HUES48 (cell line): ENCODE data around the gene KLHL3.

Experiments used
- H3K27ac ChIP-seq: one replicate; pipeline ENCODE4 v1.7.0; 2013; ENCODE audit warnings: low read depth, low read length, inconsistent platforms
- H3K27me3 ChIP-seq: 2 replicates; pipeline ENCODE4 v1.6.1; 2013; ENCODE audit warnings: mild to moderate bottlenecking, low read length; ENCODE audit not compliant: control insufficient read depth, insufficient read depth
- H3K36me3 ChIP-seq: 2 replicates; pipeline ENCODE4 v1.6.1; 2013; ENCODE audit warnings: low read length; ENCODE audit not compliant: control insufficient read depth, insufficient read depth
- H3K4me1 ChIP-seq: 2 replicates; pipeline ENCODE4 v1.6.1; 2013; ENCODE audit warnings: mild to moderate bottlenecking, low read length; ENCODE audit not compliant: control insufficient read depth, insufficient read depth
- H3K4me3 ChIP-seq: 2 replicates; pipeline ENCODE4 v1.5.1; 2013; ENCODE audit warnings: mild to moderate bottlenecking, low read depth, low read length
- H3K9ac ChIP-seq: 2 replicates; pipeline ENCODE4 v1.6.1; 2013; ENCODE audit warnings: mild to moderate bottlenecking, low read depth, low read length, moderate library complexity
- H3K9me3 ChIP-seq: 2 replicates; pipeline ENCODE4 v1.6.1; 2013; ENCODE audit warnings: low read length; ENCODE audit not compliant: control insufficient read depth, insufficient read depth

KLHL3 gene

GRCh38 chr5:137708062-137708461 is 27.8 kb downstream of the KLHL3 start:
- Histone ChIP-seq H3K27me3 (no peaks in the 10 kb centered on the region), H3K27ac (no peak overlapping the region), H3K4me1 (no peaks in the 10 kb centered on the region), H3K9me3 (0 out of 2 replicates have a peak, but pooled peaks cover 2% of the 10 kb centered on the region), H3K9ac (no peak overlapping the region), H3K36me3 (peaks cover 11% of the 10 kb centered on the region), H3K4me3 (no peak overlapping the region)

- no peaks in the 10 kb centered on the region for H3K4me1 ChIP-seq
- H3K36me3 ChIP-seq = peaks cover 11% of the 10 kb centered on the region
- H3K9me3 ChIP-seq = no peaks in the 10 kb centered on the region
- H3K9ac ChIP-seq = no peak overlapping the region
- no peak overlapping the region for H3K27ac ChIP-seq
- no peak overlapping the region for H3K4me3 ChIP-seq
- no peaks in the 10 kb centered on the region for H3K27me3 ChIP-seq
Measured at GRCh38 chr5:137706841-137707240, 29.0 kb downstream of the KLHL3 start.

- H3K36me3 ChIP-seq = peaks cover 11% of the 10 kb centered on the region
- H3K27me3 ChIP-seq = no peaks in the 10 kb centered on the region
- no peak overlapping the region for H3K9ac ChIP-seq
- no peaks in the 10 kb centered on the region for H3K9me3 ChIP-seq
- H3K4me1 ChIP-seq = no peaks in the 10 kb centered on the region
- H3K4me3 ChIP-seq = no peak overlapping the region
- no peak overlapping the region for H3K27ac ChIP-seq
Measured at GRCh38 chr5:137705106-137705505, 30.8 kb downstream of the KLHL3 start.

DNA sequence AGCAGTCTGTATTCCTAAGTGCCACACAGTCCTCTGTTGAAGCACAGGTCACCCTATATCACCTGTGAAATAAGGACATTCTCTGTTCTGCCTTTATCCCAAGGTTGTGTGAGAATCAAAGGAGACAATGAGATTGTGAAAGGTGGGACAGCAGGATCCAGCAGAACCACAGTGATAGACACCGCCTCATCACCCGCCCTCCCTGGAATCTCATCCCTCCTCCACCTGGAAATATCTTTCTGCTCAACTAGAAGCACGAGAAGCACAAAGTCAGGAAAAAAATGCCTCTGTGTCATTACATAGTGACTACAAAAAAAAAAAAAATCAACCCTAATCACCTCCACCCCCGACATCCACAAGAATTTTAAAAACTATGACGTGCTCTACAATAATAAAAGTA is 32.3 kb downstream of the KLHL3 start:
- H3K27ac ChIP-seq = no peak overlapping the region
- no peaks in the 10 kb centered on the region for H3K9me3 ChIP-seq
- no peaks in the 10 kb centered on the region for H3K27me3 ChIP-seq
- H3K9ac ChIP-seq = no peak overlapping the region
- H3K4me3 ChIP-seq = no peak overlapping the region
- H3K36me3 ChIP-seq = peaks cover 11% of the 10 kb centered on the region; the same call in 1 of the 2 replicates
- H3K4me1 ChIP-seq = no peaks in the 10 kb centered on the region

DNA sequence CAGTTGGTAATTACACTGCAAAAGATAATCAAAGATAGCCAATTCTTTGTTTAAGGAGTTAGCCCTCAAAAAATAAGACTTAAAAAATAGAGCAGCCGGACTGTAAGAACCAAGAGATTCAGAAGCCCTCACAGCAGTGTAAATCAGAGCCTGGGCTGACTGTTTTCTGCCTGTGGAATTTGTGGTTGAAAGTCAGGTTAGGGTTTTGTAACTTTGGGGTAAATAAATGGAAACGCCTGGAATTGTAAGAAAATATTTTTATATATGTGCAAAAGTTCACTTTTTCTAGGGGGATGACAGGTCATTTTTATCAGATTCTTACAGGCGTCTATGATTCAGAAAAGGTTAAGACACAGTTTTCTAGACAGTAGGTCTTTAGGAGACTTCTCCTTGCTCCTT is 35.6 kb downstream of the KLHL3 start:
- no peak overlapping the region for H3K27ac ChIP-seq
- H3K36me3 ChIP-seq = peaks cover 22% of the 10 kb centered on the region
- no peaks in the 10 kb centered on the region for H3K9me3 ChIP-seq
- H3K4me3 ChIP-seq = no peak overlapping the region
- no peak overlapping the region for H3K9ac ChIP-seq
- no peaks in the 10 kb centered on the region for H3K27me3 ChIP-seq
- H3K4me1 ChIP-seq = no peaks in the 10 kb centered on the region

GRCh38 chr5:137699336-137700281 is 36.3 kb downstream of the KLHL3 start:
- Histone ChIP-seq H3K27me3 (no peaks in the 10 kb centered on the region), H3K9ac (no peak overlapping the region), H3K36me3 (peaks cover 22% of the 10 kb centered on the region), H3K4me3 (no peak overlapping the region), H3K27ac (no peak overlapping the region), H3K9me3 (no peaks in the 10 kb centered on the region), H3K4me1 (no peaks in the 10 kb centered on the region)

DNA sequence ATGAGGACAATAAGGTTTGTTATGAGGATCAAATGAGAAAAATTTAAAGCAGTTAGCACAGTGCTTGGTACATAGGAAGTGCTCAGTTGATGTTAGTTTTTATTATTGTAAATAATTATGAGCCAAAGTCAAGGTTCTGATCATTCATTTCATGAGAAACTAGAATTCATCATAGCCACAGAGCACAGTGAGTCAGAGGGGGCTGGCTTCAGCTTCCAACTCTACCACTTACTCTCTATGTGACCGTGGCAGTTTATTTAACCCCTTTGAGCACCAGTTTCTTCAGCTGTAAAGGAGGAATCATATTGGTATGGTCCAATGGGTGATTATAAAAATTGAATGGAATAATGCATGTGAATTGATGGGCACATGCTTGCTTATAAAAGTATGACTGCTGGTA is 39.4 kb downstream of the KLHL3 start:
- Histone ChIP-seq H3K4me1 (no peaks in the 10 kb centered on the region), H3K9ac (no peak overlapping the region), H3K36me3 (peaks cover 24% of the 10 kb centered on the region), H3K27me3 (no peaks in the 10 kb centered on the region), H3K27ac (no peak overlapping the region), H3K4me3 (no peak overlapping the region), H3K9me3 (no peaks in the 10 kb centered on the region)

DNA sequence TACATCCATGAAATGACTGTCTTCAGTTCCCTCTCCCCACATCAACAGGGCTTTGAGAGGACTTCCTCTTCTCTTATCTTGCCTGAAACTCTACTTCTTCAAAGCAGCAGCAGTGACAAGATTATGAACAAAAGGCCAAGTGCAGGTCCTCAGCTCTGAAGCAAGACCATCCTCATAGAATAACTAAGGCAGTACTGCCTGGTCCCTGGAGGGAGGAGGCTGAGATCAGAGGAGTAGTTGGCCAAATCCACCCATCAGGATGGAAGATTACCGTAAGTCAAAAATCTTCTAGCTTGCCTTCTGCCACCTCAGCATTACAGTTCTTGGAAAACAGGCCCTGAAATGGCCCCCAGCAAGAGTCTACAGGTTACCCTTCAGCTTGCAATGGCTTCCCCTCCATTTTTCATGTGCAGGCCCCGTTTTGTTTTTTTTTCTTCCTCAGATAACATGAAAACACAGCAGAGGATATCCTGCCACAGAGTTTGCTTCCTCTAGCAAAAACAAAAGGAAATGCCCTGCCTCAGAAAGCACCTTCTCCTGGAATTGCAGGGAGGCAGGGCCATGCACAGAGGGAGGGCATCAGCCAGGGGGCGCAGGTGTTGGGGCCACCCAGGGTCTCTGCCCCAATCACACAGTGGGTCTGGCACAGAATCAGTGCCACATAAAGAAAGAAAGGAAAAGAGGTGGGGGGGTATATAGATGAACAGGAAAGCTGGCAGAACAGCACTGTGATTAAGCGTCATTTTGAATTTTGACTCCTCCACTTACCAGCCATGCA is 40.0 kb downstream of the KLHL3 start:
- Histone ChIP-seq H3K36me3 (peaks cover 24% of the 10 kb centered on the region), H3K9me3 (no peaks in the 10 kb centered on the region), H3K9ac (no peak overlapping the region), H3K4me1 (no peaks in the 10 kb centered on the region), H3K27me3 (no peaks in the 10 kb centered on the region), H3K4me3 (no peak overlapping the region), H3K27ac (no peak overlapping the region)

DNA sequence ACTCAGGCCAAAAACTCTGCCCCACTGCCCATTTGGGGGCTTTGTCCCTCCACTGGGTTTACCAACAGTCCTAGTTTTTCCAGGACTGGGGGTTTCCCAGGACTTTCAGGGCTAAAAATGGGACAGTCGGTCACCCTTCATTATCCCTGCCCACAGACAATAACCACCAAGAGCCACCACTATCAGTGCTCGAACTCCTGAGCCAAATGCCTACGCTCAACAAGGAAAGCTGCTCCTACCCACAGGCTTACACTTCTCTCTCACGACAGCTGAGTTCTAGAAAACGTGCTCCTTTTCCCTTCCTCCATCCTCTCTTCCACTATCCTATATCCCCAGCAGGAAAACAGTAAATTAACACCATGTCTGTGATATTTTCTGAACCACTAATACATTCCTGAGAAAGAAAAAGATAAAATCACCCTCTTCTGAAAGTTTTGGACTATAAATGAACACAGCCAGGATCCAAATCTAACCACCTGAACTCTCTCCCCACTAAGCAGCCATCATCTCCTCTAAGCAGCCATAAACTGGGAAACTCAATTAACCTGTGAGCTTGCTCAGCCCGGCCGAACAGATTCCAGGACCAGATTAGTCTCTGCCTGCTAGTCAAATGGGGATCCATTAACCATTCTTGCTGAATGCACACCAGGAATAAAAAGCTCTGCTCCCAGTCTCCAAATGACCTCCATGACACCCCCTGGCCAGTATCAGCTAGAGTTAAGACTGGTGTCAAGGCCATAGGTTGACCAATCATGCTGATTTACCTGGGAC is 41.8 kb downstream of the KLHL3 start:
- H3K9ac ChIP-seq = no peak overlapping the region
- H3K4me1 ChIP-seq = no peaks in the 10 kb centered on the region
- H3K27me3 ChIP-seq = no peaks in the 10 kb centered on the region
- H3K27ac ChIP-seq = no peak overlapping the region
- H3K9me3 ChIP-seq = no peaks in the 10 kb centered on the region
- H3K4me3 ChIP-seq = no peak overlapping the region
- peaks cover 27% of the 10 kb centered on the region for H3K36me3 ChIP-seq

DNA sequence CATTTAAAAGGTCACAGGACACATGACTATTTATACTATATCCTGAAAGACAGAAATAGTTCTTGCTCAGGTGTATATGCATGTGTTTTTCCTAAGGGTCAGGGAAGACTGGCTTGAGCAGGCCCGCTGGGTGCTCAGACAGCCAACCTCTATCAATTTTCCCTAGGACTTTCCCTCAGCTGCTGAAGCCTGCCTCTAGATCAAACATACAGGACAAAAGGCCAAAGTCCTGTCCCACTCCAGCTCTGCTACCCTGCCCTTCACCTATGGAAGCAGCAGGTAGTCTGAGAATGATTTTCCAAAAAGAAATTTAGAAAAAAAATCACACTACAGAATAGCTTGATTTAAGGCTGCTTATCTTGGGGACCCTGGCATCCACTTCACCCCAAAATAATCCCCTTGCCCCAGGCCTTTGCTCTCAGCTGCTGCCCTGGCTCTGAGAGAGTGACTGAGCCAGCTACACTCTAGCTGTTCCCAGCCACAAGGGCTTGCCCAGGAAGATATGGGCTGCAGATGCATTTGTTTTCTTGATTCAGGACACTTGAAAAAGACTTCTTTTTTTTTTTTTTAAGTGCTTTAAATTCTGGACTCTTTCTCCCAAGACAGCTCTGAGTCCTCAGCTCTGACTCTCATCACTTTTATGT is 42.5 kb downstream of the KLHL3 start:
- Histone ChIP-seq H3K9ac (no peak overlapping the region), H3K27me3 (no peaks in the 10 kb centered on the region)

More for the DNA sequence above, 42.5 kb downstream of the KLHL3 start:
- Histone ChIP-seq H3K4me1 (no peaks in the 10 kb centered on the region), H3K36me3 (peaks cover 29% of the 10 kb centered on the region), H3K9me3 (no peaks in the 10 kb centered on the region), H3K4me3 (no peak overlapping the region), H3K27ac (no peak overlapping the region)
